ENCODE measurements around the gene TSKU.

TSKU gene

DNA sequence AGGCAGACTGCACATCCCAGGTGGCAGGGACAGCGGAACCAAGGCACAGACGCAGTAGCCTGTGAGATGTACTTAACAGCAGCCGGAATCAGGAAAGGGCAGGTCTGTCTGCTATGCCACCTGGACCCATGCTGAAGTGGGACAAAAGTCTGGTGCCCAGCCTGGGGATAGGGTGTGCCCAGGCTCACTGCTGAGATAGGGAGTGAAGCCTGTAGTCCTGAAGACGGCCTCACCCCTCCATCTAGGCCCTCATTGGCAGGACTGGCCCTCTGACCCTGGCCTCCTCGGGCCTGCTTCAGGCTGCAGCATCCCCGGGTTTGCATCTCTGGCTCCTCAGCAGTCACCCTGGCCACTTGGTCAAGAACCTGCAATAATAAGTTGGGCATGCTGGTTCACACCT, 32.4 kb upstream of the TSKU start:
- no peak for DNase-seq (ENCODE audit: low read depth in 2 of 3, low spot score in 2 of 3)

GRCh38 chr11:76752321-76753143, 30.6 kb upstream of the TSKU start:
- no peak for DNase-seq (ENCODE audit: low read depth in 2 of 3, low spot score in 2 of 3)

- DNase-seq (ENCODE audit: low read depth in 2 of 3, low spot score in 2 of 3) = no peak
Measured at GRCh38 chr11:76753449-76753848, 29.7 kb upstream of the TSKU start.

DNA sequence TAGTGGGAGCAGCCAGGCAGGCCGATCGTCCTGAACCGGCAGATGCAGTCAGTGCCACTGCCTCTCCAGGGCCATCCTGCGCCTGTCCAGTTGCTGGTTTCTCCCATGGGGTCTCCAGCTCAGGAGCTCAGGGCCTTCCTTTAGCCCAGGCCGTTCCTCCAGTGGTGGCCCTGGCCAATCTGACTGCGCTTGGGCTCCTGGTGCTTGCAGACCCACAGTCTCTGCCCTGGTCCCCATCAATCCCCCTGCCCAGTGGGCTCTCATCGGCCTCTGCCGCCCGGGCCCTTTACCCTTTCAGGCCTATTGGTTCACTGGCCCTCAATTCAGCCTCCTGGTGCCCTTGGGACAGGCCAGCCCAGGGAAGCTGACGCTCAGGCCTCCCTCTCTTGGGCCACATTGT, 29.2 kb upstream of the TSKU start:
- no peak for DNase-seq (ENCODE audit: low read depth in 2 of 3, low spot score in 2 of 3)

DNA sequence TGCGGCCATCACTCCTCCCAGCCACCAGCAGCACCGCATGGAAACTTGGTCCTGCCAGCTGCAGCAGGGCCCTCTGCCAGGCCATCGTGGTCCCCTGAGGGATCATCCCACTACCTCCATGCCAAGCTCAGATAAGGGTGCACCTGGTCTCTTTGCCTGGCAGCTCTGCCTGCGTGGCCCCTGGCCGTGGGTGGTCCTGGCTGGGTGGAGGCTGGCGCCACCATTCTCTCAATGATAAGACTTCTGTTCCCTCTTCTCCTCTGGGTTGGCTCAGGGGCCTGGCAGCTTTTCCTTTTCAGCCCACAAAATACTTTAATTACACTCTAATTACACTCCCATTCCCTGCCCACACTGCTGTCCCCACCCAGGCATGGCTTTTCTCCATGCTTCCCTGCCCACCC, 26.8 kb upstream of the TSKU start:
- no peak for DNase-seq (ENCODE audit: low read depth in 2 of 3, low spot score in 2 of 3)

DNA sequence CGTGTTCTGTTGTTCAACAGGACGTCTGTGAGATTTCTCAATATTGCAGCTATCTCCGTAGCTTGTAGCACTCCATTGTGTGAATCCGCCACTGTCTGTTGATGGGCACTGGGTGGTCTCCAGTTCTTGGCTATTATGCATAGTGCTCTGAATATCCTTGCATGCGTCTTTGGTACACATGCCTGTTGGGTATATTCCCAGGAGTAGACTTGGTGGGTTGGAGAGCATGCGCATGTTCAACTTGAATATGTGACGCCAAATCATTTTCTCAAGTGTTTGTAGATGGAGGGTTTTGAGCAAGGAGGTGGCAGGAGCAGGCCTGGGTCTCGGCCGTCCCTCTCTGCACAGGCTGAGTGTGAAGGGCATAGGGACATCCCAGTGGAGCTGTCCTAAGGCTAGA, 24.8 kb upstream of the TSKU start:
- DNase-seq (ENCODE audit: low read depth in 2 of 3, low spot score in 2 of 3) = no peak

- no peak for DNase-seq (ENCODE audit: low read depth in 2 of 3, low spot score in 2 of 3)
Measured at GRCh38 chr11:76759092-76759491, 24.1 kb upstream of the TSKU start.

GRCh38 chr11:76759517-76759916, 23.6 kb upstream of the TSKU start:
- no peak for DNase-seq (ENCODE audit: low read depth in 2 of 3, low spot score in 2 of 3)

DNA sequence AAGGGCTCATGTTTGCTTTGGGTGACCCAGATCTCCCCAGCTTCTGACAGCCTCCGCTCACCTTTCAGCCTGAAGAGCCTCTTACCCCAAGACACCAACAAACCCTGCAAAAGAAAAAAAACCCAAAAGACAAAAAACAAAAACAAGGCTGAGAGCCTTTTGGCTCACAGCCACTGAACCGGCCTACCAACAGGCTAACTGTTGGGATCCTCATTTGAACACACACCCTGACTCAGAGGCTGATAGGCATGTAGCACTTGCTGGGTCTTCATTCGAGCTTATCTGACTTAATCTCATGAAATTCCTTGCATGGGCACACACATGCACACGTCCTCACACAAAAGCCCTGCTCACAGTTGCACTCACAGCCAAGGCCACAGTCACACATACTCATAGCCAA, 22.9 kb upstream of the TSKU start:
- no peak for DNase-seq (ENCODE audit: low read depth in 2 of 3, low spot score in 2 of 3)

- DNase-seq (ENCODE audit: low read depth in 2 of 3, low spot score in 2 of 3) = no peak
Measured at GRCh38 chr11:76761718-76762355, 21.3 kb upstream of the TSKU start.

- no peak for DNase-seq (ENCODE audit: low read depth in 2 of 3, low spot score in 2 of 3)
Measured at GRCh38 chr11:76762356-76762752, 20.8 kb upstream of the TSKU start.

DNA sequence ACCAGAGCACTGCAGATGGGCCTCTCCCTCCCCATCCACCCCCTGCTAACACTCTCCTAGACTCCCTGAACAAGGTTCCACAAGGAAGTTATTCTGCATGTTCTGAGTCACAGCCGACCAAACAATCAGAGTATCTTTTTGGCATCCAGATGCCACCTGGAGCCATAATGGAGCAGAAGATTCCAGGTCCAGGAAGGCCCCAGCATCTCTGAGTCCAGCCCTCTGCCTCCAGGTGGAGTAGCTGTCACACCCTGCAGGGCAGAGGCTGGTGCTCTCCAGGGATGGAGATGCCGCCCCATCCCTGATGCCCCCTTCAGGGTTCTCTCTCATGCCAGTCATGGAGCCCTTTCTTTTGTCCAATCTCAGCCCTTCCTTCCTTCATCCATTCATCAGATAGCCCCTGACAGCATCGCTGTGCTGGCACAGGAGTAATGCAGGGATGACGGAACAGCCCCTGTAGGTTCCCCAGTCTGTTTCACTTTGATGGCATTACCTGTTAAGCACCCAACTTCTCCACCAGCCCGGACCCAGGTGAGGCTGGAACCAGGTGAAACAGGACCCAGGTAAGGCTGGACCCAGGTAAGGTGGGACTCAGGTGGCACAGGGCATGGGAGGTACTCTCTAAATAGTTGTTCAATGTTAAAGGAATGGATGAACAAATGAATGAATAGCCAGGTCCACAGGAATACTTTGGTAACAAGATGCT, 20.1 kb upstream of the TSKU start:
- no peak for DNase-seq (ENCODE audit: low read depth in 2 of 3, low spot score in 2 of 3)

GRCh38 chr11:76763573-76764346, 19.4 kb upstream of the TSKU start:
- DNase-seq (ENCODE audit: low read depth in 2 of 3, low spot score in 2 of 3) = no peak

GRCh38 chr11:76764941-76765665, 18.1 kb upstream of the TSKU start:
- no peak for DNase-seq (ENCODE audit: low read depth in 2 of 3, low spot score in 2 of 3)

GRCh38 chr11:76765863-76766350, 17.2 kb upstream of the TSKU start:
- no peak for DNase-seq (ENCODE audit: low read depth in 2 of 3, low spot score in 2 of 3)

GRCh38 chr11:76766521-76766920, 16.6 kb upstream of the TSKU start:
- no peak for DNase-seq (ENCODE audit: low read depth in 2 of 3, low spot score in 2 of 3)

DNA sequence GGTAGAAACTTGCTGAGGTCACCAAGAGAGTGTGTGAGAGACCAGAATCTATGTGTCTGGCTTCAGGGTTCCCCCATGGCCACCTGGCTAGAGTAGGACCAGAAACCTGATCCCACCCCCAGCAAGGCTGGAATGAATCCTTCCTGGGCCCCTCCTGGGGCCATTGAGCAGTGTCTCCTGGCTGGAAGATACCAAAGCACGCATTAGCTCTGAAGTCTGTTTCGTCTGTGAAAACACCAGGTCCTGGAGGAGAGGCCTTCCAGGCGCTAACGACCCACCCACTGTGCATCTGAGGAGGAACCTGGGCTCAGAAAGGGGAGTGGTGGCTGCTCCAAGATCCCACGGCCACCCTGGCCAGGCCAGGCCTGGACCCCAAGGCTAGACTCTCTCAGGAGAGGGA, 15.5 kb upstream of the TSKU start:
- DNase-seq (ENCODE audit: low read depth in 2 of 3, low spot score in 2 of 3) = no peak

DNA sequence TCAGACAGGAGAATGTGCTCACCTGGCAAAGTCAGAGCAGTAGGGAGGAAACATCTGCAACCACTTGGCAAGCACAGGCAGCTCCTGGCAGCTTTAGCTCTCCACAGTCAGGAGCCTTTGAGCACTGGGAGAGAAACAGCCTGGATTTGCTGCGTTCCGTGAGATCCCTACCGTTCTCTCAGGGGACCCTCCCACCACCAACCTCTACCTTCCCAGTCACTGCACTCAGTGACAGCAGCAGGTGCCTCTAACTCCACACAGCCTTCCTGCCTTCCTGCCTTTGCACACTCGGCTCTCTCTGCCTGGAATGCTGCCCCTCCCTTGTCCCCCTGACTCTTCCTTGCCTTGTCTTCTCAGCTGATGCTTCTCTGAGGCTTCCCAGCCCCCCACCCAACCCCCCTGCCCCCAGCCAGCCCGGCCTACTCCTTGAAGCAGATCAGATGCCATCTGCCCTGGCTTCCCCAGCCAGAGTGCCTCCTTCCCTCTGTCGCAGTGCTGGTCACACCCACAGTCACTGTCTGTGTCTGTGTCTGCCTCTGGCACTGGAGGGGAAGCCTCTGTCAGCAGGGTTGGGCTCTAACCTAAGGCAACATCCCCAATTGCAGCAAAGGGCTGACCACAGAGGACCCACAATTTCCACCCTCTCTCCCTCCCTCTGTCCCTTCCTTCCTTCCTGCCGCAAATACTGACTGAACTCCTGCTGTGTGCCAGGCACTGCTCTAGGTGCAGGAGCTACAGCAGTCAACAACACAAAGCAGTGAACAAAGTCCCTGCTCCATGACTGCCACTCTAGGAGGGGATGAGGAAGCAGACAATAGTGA, 14.9 kb upstream of the TSKU start:
- DNase-seq (ENCODE audit: low read depth in 2 of 3, low spot score in 2 of 3) = no peak

GRCh38 chr11:76768909-76769560, 14.1 kb upstream of the TSKU start:
- no peak for DNase-seq (ENCODE audit: low read depth in 2 of 3, low spot score in 2 of 3)
